Gastroesophageal sphincter (tissue), 4 donors: ENCODE results near the gene CMSS1. TPM values are rescaled to one million over a fixed set of nuclear protein-coding genes. Genes with fewer than 3 reads are reported as not detected.
A peak's percentile ranks its signal among the peaks of the same experiment; 100 is the strongest.
"Not testable (repeated sequence)": the region's sequence is repeated elsewhere in the genome, so short reads cannot be mapped to it uniquely, and the experiment has no call there.

Experiments used
- ATAC-seq: fragments of 150-250 bp; one replicate; pipeline ENCODE4 v1.9.1; 2016; ENCODE audit warnings: mild to moderate bottlenecking, moderate library complexity
- H3K27ac ChIP-seq, 4 donors: fragments of 200-600 bp; sonication (generic) in 3 of 4; 1 replicate in 3 of 4; 2 replicates in 1 of 4; pipeline ENCODE4 v1.5.1; 2016 to 2019
- H3K27me3 ChIP-seq: fragments of 200-600 bp; sonication (generic); one replicate; pipeline ENCODE4 v1.5.1; 2019
- H3K36me3 ChIP-seq, 2 donors: fragments of 200-600 bp; sonication (generic); one replicate each; pipeline ENCODE4 v1.5.1; 2019; ENCODE audit warnings: control low read depth in 1 of 2
- H3K4me1 ChIP-seq, 3 donors: fragments of 200-600 bp; sonication (generic); 1 replicate in 2 of 3; 2 replicates in 1 of 3; pipeline ENCODE4 v1.5.1; 2016 to 2019; ENCODE audit warnings: control low read depth in 2 of 3
- H3K4me3 ChIP-seq, 2 donors: fragments of 200-600 bp; sonication (generic); one replicate each; pipeline ENCODE4 v1.5.1; 2019; ENCODE audit warnings: mild to moderate bottlenecking in 1 of 2, moderate library complexity in 1 of 2
- H3K9me3 ChIP-seq, 3 donors: fragments of 200-600 bp; sonication (generic); one replicate each; pipeline ENCODE4 v1.5.1; 2017 to 2019; ENCODE audit warnings: control low read depth in 2 of 3
- EP300 ChIP-seq: sonication (generic); formaldehyde crosslinking; IDR thresholded peaks from one replicate; pipeline ENCODE4 v1.6.1; 2017; ENCODE audit warnings: antibody characterized with exemption, mild to moderate bottlenecking
- POLR2A ChIP-seq, 2 donors: fragments of 450-650 bp; IDR thresholded peaks; one replicate each; pipeline ENCODE4 v1.6.1; 2017; ENCODE audit warnings: antibody characterized with exemption in 2 of 2, mild to moderate bottlenecking in 2 of 2, moderate library complexity in 1 of 2
- POLR2AphosphoS5 ChIP-seq: sonication (generic); formaldehyde crosslinking; IDR thresholded peaks from one replicate; pipeline ENCODE4 v1.6.1; 2017; ENCODE audit warnings: antibody characterized with exemption
- WGBS, 2 donors: methylation state at CpG; one replicate each; pipeline ENCODE4 v1.1.5; 2018; ENCODE audit warnings: low coverage in 1 of 2; 5-methylcytosine and 5-hydroxymethylcytosine counted together
- total RNA-seq, 4 donors: library from RNA; depleted of rRNA; stranded (reverse); fragments of >200 nt; gene quantifications; one replicate each; pipeline ENCODE4 v1.1.0, GENCODE V29; 2016
- TF ChIP-seq, protein P1 (sequence below), 4 experiments: fragments of 200-600 bp in 2 of 4; fragments of 450-650 bp in 2 of 4; sonication (generic) in 1 of 4; IDR thresholded peaks; one replicate each; pipeline ENCODE4 v1.5.1; 2017 to 2019; ENCODE audit warnings: antibody characterized with exemption in 4 of 4, mild to moderate bottlenecking in 2 of 4, moderate library complexity in 2 of 4

Gene CMSS1
- total RNA-seq, 4 donors from 2014 or later = 15.2 to 20.8 (median 16.6) TPM

- ATAC-seq = peak; percentile 60
- H3K27ac ChIP-seq = no peak overlapping the region
- TF ChIP-seq POLR2A (IDR thresholded peaks at IDR 0.05) = no peak
- TF ChIP-seq, protein P1, sequence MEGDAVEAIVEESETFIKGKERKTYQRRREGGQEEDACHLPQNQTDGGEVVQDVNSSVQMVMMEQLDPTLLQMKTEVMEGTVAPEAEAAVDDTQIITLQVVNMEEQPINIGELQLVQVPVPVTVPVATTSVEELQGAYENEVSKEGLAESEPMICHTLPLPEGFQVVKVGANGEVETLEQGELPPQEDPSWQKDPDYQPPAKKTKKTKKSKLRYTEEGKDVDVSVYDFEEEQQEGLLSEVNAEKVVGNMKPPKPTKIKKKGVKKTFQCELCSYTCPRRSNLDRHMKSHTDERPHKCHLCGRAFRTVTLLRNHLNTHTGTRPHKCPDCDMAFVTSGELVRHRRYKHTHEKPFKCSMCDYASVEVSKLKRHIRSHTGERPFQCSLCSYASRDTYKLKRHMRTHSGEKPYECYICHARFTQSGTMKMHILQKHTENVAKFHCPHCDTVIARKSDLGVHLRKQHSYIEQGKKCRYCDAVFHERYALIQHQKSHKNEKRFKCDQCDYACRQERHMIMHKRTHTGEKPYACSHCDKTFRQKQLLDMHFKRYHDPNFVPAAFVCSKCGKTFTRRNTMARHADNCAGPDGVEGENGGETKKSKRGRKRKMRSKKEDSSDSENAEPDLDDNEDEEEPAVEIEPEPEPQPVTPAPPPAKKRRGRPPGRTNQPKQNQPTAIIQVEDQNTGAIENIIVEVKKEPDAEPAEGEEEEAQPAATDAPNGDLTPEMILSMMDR (IDR thresholded peaks at IDR 0.05) = peak in 3 of 4 experiments; percentile 23 to 43 (median 32)
- H3K9me3 ChIP-seq = no peaks in the 10 kb centered on the region
- peaks cover 7 to 30% (median 10%) of the 10 kb centered on the region in 3 donors for H3K4me1 ChIP-seq
- WGBS, 2 donors = 84 to 89% methylated on average over 7 of the region's 7 CpGs
- no peaks in the 10 kb centered on the region for H3K36me3 ChIP-seq
- H3K4me3 ChIP-seq = no peak overlapping the region
- H3K27me3 ChIP-seq = no peaks in the 10 kb centered on the region
Observed at GRCh38 chr3:100089812-100090668, 272.4 kb downstream of the CMSS1 start.

DNA sequence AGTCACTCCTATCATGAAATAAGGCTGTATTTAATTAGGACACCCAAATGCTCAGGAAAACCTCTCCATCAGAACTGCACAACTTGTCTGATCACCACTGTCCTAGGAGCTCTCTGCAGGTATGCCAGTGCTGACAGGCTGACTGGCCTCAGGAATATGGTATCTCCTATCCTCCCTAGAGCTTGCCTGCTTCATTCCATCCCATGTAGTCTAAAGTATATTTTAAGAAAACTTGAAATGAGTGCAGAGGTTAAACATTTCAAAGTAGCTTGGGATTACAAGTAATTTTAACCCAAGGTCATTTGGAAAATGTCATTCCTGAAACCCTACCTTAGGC, 273.0 kb downstream of the CMSS1 start:
- TF ChIP-seq, protein P1 (IDR thresholded peaks at IDR 0.05) = no peak
- no peak for TF ChIP-seq POLR2AphosphoS5
- TF ChIP-seq POLR2A (IDR thresholded peaks at IDR 0.05) = no peak
- no peak for TF ChIP-seq EP300
- Histone ChIP-seq H3K36me3 (no peaks in the 10 kb centered on the region), H3K4me1 (peaks cover 7 to 24% (median 10%) of the 10 kb centered on the region in 3 donors), H3K27me3 (no peaks in the 10 kb centered on the region), H3K27ac (no peak overlapping the region), H3K9me3 (no peaks in the 10 kb centered on the region), H3K4me3 (no peak overlapping the region)
- no peak for ATAC-seq

DNA sequence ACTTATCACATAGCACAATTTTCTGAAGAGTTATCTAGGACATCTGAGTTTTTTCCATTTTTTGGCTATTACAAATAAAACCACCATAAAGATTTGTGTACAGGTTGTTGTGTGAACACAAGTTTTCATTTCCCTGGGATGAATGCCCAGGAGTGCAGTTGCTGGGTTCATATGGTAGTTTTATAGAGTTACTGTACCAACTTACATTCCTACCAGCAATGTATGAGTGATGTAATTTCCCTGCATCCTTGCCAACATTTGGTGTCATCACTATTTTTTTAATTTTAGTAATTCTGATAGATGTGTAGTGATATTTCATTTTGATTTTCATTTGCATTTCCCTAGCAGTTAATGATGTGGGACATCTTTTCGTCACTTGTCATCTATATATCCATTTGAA, 276.2 kb downstream of the CMSS1 start:
- WGBS, 2 donors = 93 to 100% methylated on average over 1 of the region's 1 CpG
- Histone ChIP-seq H3K27ac (no peak overlapping the region), H3K36me3 (no peaks in the 10 kb centered on the region), H3K4me1 (peaks cover 10 to 27% (median 13%) of the 10 kb centered on the region in 3 donors), H3K4me3 (no peak overlapping the region), H3K9me3 (no peaks in the 10 kb centered on the region), H3K27me3 (no peaks in the 10 kb centered on the region)
- TF ChIP-seq POLR2A (IDR thresholded peaks at IDR 0.05) (no peak), EP300 (no peak), POLR2AphosphoS5 (no peak)
- TF ChIP-seq, protein P1 (IDR thresholded peaks at IDR 0.05) = no peak
- no peak for ATAC-seq

DNA sequence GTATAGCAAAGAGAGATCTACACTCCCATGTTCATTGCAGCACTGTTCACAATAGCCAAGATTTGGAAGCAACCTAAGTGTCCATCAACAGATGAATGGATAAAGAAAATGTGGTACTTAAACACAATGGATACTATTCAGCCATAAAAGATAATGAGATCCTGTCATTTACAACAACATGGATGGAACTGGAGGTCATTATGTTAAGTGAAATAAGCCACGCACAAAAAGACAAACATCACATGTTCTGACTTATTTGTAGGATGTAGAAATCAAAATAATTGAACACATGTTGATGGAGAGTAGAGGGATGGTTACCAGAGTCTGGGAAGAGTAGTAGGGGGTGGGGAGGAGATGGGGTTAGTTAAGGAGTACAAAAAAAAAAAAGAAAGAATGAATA, 278.6 kb downstream of the CMSS1 start:
- H3K9me3 ChIP-seq, H3K27me3 ChIP-seq, H3K27ac ChIP-seq, H3K4me3 ChIP-seq, ATAC-seq, H3K36me3 ChIP-seq: not testable (repeated sequence)
- peaks cover 12 to 33% (median 15%) of the 10 kb centered on the region in 3 donors for H3K4me1 ChIP-seq
- 78 to 95% methylated on average over 1 of the region's 1 CpG for WGBS, 2 donors

DNA sequence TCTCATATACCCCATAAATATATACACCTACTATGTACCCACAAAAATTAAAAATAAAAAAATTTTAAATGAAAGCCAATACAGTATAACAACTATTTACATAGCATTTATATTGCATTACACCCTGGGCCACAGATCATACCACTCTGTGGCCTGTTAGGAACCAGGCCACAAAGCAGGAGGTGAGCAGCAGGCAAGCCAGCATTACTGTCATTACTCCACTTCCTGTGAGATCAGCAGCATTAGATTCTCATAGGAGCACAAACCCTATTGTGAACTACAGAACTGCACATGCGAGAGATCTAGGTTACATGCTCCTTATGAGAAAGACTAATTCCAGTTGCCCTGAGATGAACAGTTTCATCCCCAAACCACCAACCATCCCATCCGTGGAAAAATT, 279.2 kb downstream of the CMSS1 start:
- TF ChIP-seq POLR2A (IDR thresholded peaks at IDR 0.05) (no peak), POLR2AphosphoS5 (no peak), EP300 (no peak)
- TF ChIP-seq, protein P1 (IDR thresholded peaks at IDR 0.05) = no peak
- Histone ChIP-seq H3K36me3 (no peaks in the 10 kb centered on the region), H3K27ac (no peak overlapping the region), H3K9me3 (no peaks in the 10 kb centered on the region), H3K4me1 (peaks cover 12 to 33% (median 15%) of the 10 kb centered on the region in 3 donors), H3K4me3 (no peak overlapping the region), H3K27me3 (no peaks in the 10 kb centered on the region)
- WGBS, 2 donors = 73 to 88% methylated on average over 2 of the region's 2 CpGs
- ATAC-seq = no peak
